H1 (cell line): ENCODE data around the gene SDSL. TPM values are rescaled to one million over a fixed set of nuclear protein-coding genes. Genes with fewer than 3 reads are reported as not detected.

ENCODE experiments used
- E2F6 ChIP-seq: IDR thresholded peaks from 2 replicates; pipeline ENCODE4 v1.6.1; 2012; ENCODE audit warnings: inconsistent platforms
- EP300 ChIP-seq, 2 experiments: IDR thresholded peaks; 1 replicate in 1 of 2; 2 replicates in 1 of 2; pipeline ENCODE4 v1.6.1; 2011 to 2012; ENCODE audit warnings: low read depth in 2 of 2, low read length in 2 of 2, mild to moderate bottlenecking in 2 of 2, borderline replicate concordance in 1 of 2, inconsistent platforms in 1 of 2, moderate library complexity in 1 of 2
- FOSL1 ChIP-seq: IDR thresholded peaks from 2 replicates; pipeline ENCODE4 v1.6.1; 2011; ENCODE audit warnings: mild to moderate bottlenecking, low read depth, low read length, moderate library complexity; ENCODE audit not compliant: insufficient read depth
- RBBP5 ChIP-seq: IDR thresholded peaks from 2 replicates; pipeline ENCODE4 v1.7.1; 2012; ENCODE audit warnings: low read depth, mild to moderate bottlenecking, inconsistent platforms, low read length, moderate library complexity, borderline replicate concordance
- TAF1 ChIP-seq: IDR thresholded peaks from 2 replicates; pipeline ENCODE4 v1.6.1; 2011; ENCODE audit warnings: mild to moderate bottlenecking, low read depth, low read length
- polyA plus RNA-seq, 7 experiments: library from polyadenylated mRNA; depleted of rRNA in 3 of 7; stranded (reverse) in 5 of 7; unstranded in 2 of 7; fragments of >200 nt in 5 of 7; fragments of 200-250 nt in 2 of 7; gene quantifications; 1 replicate in 5 of 7; 2 replicates in 1 of 7; 4 replicates in 1 of 7; pipeline versions ENCODE4 v1.2.1 to v1.2.3, GENCODE V29; 2011 to 2013; ENCODE audit warnings: missing spikeins in 2 of 7, mixed read lengths in 2 of 7
- total RNA-seq: library from RNA; stranded (reverse); fragmentation: NEBNext Ultra II Directional; extraction: Animal tissue kit (Norgen Biotek cat#: 25700); gene quantifications from 2 replicates; pipeline ENCODE4 v1.2.1, GENCODE V29; 2021
- TF ChIP-seq, protein P1 (sequence below): fragments of 300-600 bp; sonication (generic); IDR thresholded peaks from 2 replicates; pipeline ENCODE4 v1.7.1; 2012; ENCODE audit warnings: low read length, moderate library complexity, mild to moderate bottlenecking, inconsistent platforms; ENCODE audit not compliant: insufficient replicate concordance
- TF ChIP-seq, protein P2 (sequence below), 3 experiments: IDR thresholded peaks; 1 replicate in 2 of 3; 2 replicates in 1 of 3; pipeline versions ENCODE4 v1.5.1 to v1.6.1; 2011; ENCODE audit warnings: low read length in 3 of 3, mild to moderate bottlenecking in 3 of 3, inconsistent platforms in 2 of 3, low read depth in 1 of 3, moderate library complexity in 1 of 3; ENCODE audit not compliant: insufficient read depth in 1 of 3; ENCODE audit errors: control extremely low read depth in 1 of 3

SDSL gene
- total and polyA plus RNA-seq, 2 of the 8 experiments (the other 6 are each of a cell fraction or from before 2014, with no cell fraction given), result 0.69 to 1.3 TPM

DNA sequence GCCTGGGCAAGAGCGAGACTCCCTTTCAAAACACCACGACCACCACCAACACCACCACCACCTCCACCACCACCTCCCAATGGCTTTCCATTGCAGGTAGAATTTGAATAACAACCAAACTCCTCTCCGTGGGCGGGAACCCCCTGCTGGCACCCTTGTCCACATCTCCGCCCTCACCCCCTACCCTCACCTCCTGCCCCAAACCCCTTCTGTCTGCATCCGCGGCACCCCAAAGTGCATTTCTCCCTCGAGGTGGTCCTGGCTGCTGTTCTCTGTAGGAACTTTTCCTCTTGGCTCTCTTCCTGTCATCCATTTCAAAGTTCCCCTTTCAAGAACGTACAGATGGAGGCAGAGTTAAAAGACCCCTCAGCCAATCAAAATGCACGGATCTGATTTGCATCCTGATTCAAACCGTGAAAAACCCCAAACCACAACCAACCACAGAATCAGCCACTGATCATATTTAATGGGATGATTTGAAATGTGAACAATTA lies 3.8 kb downstream of the SDSL start (continued):
- TF ChIP-seq, protein P1, sequence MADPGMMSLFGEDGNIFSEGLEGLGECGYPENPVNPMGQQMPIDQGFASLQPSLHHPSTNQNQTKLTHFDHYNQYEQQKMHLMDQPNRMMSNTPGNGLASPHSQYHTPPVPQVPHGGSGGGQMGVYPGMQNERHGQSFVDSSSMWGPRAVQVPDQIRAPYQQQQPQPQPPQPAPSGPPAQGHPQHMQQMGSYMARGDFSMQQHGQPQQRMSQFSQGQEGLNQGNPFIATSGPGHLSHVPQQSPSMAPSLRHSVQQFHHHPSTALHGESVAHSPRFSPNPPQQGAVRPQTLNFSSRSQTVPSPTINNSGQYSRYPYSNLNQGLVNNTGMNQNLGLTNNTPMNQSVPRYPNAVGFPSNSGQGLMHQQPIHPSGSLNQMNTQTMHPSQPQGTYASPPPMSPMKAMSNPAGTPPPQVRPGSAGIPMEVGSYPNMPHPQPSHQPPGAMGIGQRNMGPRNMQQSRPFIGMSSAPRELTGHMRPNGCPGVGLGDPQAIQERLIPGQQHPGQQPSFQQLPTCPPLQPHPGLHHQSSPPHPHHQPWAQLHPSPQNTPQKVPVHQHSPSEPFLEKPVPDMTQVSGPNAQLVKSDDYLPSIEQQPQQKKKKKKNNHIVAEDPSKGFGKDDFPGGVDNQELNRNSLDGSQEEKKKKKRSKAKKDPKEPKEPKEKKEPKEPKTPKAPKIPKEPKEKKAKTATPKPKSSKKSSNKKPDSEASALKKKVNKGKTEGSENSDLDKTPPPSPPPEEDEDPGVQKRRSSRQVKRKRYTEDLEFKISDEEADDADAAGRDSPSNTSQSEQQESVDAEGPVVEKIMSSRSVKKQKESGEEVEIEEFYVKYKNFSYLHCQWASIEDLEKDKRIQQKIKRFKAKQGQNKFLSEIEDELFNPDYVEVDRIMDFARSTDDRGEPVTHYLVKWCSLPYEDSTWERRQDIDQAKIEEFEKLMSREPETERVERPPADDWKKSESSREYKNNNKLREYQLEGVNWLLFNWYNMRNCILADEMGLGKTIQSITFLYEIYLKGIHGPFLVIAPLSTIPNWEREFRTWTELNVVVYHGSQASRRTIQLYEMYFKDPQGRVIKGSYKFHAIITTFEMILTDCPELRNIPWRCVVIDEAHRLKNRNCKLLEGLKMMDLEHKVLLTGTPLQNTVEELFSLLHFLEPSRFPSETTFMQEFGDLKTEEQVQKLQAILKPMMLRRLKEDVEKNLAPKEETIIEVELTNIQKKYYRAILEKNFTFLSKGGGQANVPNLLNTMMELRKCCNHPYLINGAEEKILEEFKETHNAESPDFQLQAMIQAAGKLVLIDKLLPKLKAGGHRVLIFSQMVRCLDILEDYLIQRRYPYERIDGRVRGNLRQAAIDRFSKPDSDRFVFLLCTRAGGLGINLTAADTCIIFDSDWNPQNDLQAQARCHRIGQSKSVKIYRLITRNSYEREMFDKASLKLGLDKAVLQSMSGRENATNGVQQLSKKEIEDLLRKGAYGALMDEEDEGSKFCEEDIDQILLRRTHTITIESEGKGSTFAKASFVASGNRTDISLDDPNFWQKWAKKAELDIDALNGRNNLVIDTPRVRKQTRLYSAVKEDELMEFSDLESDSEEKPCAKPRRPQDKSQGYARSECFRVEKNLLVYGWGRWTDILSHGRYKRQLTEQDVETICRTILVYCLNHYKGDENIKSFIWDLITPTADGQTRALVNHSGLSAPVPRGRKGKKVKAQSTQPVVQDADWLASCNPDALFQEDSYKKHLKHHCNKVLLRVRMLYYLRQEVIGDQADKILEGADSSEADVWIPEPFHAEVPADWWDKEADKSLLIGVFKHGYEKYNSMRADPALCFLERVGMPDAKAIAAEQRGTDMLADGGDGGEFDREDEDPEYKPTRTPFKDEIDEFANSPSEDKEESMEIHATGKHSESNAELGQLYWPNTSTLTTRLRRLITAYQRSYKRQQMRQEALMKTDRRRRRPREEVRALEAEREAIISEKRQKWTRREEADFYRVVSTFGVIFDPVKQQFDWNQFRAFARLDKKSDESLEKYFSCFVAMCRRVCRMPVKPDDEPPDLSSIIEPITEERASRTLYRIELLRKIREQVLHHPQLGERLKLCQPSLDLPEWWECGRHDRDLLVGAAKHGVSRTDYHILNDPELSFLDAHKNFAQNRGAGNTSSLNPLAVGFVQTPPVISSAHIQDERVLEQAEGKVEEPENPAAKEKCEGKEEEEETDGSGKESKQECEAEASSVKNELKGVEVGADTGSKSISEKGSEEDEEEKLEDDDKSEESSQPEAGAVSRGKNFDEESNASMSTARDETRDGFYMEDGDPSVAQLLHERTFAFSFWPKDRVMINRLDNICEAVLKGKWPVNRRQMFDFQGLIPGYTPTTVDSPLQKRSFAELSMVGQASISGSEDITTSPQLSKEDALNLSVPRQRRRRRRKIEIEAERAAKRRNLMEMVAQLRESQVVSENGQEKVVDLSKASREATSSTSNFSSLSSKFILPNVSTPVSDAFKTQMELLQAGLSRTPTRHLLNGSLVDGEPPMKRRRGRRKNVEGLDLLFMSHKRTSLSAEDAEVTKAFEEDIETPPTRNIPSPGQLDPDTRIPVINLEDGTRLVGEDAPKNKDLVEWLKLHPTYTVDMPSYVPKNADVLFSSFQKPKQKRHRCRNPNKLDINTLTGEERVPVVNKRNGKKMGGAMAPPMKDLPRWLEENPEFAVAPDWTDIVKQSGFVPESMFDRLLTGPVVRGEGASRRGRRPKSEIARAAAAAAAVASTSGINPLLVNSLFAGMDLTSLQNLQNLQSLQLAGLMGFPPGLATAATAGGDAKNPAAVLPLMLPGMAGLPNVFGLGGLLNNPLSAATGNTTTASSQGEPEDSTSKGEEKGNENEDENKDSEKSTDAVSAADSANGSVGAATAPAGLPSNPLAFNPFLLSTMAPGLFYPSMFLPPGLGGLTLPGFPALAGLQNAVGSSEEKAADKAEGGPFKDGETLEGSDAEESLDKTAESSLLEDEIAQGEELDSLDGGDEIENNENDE, result no peak
- TF ChIP-seq EP300 (IDR thresholded peaks at IDR 0.05; ENCODE audit: borderline replicate concordance in 1 of 2, low read depth in 2 of 2, low read length in 2 of 2) (peak in 1 of 2 experiments; percentile 38; a peak in 1 of 3 replicates), E2F6 (no peak), RBBP5 (no peak), TAF1 (no peak), FOSL1 (no peak)
- TF ChIP-seq, protein P2, sequence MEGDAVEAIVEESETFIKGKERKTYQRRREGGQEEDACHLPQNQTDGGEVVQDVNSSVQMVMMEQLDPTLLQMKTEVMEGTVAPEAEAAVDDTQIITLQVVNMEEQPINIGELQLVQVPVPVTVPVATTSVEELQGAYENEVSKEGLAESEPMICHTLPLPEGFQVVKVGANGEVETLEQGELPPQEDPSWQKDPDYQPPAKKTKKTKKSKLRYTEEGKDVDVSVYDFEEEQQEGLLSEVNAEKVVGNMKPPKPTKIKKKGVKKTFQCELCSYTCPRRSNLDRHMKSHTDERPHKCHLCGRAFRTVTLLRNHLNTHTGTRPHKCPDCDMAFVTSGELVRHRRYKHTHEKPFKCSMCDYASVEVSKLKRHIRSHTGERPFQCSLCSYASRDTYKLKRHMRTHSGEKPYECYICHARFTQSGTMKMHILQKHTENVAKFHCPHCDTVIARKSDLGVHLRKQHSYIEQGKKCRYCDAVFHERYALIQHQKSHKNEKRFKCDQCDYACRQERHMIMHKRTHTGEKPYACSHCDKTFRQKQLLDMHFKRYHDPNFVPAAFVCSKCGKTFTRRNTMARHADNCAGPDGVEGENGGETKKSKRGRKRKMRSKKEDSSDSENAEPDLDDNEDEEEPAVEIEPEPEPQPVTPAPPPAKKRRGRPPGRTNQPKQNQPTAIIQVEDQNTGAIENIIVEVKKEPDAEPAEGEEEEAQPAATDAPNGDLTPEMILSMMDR (IDR thresholded peaks at IDR 0.05; ENCODE audit: control extremely low read depth in 1 of 3, insufficient read depth in 1 of 3, low read depth in 1 of 3, low read length in 3 of 3), result no peak
